H1 (cell line): Measurements from ENCODE around the gene IRF2BP2. TPM values are rescaled to one million over a fixed set of nuclear protein-coding genes. Genes with fewer than 3 reads are reported as not detected.

Source experiments
- TCF12 ChIP-seq: IDR thresholded peaks from 2 replicates; pipeline ENCODE4 v1.6.1; 2011; ENCODE audit warnings: low read depth, mild to moderate bottlenecking, low read length
- polyA plus RNA-seq, 7 experiments: library from polyadenylated mRNA; depleted of rRNA in 3 of 7; stranded (reverse) in 5 of 7; unstranded in 2 of 7; fragments of >200 nt in 5 of 7; fragments of 200-250 nt in 2 of 7; gene quantifications; 1 replicate in 5 of 7; 2 replicates in 1 of 7; 4 replicates in 1 of 7; pipeline versions ENCODE4 v1.2.1 to v1.2.3, GENCODE V29; 2011 to 2013; ENCODE audit warnings: missing spikeins in 2 of 7, mixed read lengths in 2 of 7
- total RNA-seq: library from RNA; stranded (reverse); fragmentation: NEBNext Ultra II Directional; extraction: Animal tissue kit (Norgen Biotek cat#: 25700); gene quantifications from 2 replicates; pipeline ENCODE4 v1.2.1, GENCODE V29; 2021

The IRF2BP2 gene
- total and polyA plus RNA-seq, 2 of the 8 experiments (the other 6 are each of a cell fraction or from before 2014, with no cell fraction given), result 24.9 to 67.5 TPM

DNA sequence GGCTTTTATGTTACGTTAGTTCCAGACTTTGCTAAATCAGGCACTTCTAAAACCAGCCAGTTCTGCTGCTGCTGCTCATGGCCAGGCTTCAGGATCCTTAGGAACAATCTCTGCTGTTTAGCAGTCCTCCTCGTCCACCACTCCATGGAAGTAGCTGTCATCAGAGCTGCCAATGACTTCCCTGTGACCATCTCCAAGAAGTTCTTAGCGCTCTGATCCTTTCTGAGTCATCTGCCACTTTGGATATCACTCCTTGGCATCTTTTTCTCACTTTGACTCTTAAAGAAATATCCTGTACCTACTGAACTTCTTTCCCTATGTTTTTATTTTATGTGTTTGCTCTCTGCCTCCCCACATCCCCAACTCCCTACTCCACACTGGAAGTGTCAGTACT lies 14.7 kb upstream of the IRF2BP2 start (continued):
- no peak for TF ChIP-seq TCF12
